ENCODE results near the gene PSMA7.
A peak's percentile ranks its signal among the peaks of the same experiment; 100 is the strongest.

PSMA7 gene

GRCh38 chr20:62143081-62143956 is at the start of gene PSMA7, which contains the start of gene SS18L1:
Gene PSMA7 (minus strand): TSS chr20:62143394. CDS start chr20:62143303, 91 bp downstream.
Gene SS18L1 (plus strand): TSS chr20:62143769. CDS start chr20:62143821, 52 bp downstream.
- no peak for DNase-seq (ENCODE audit: low read depth)

DNA sequence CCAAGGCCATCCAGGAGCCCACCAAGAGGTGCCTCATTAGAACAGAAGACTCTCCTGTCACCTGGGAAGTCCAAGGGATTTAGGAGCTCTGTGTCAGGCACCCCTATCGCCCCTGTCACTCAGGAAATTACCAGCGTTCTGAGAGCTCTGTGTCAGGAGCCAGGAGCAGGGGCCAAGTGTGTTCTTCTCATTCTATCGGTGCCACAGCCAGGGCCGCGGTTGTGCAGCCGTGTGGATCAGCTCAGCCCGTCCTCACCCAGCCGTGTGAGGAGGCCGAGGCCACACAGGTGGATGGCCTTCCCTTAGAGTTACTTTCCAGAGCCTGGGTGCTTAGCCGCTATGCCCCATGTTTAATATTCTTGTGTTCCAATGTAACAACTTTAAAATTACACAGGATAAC is 49.4 kb upstream of the PSMA7 start:
- DNase-seq (ENCODE audit: low read depth): no peak

DNA sequence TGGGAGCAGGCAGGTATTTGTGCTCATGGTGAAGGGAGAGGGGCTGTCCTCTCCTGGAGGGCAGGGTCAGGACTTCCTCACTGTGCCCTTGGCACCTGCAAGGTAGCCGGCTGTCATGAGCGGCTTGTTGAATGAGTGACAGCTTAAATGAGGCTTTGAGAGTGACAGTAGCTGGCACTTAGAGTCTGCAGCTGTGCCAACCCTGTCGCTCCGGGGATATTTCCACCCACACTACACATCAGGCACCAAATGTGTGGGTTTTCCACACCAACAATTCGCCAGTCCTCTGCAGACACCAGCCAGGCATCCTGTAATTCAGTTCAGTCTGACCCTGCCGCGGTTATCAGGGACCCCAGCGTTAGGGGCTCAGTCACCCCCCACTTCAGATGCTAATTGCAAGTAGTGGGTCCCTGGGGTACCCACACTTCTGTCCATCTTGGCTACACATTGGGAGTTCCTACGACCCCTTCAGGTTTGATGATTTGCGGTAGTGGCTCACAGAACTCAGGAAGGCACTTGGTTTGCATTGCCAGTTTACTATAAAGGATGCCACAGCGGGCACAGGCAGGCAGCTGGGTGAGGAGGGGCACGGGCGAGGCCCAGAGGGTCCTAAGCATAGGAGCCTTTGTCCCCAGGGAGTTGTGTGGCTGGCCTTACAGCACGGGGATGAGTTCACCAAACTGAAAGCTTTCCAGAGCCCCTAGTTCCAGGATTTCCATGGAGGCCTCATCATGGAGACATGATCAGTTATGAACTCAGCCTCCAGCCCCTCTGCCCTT is 48.8 kb upstream of the PSMA7 start:
- no peak for DNase-seq (ENCODE audit: low read depth)

GRCh38 chr20:62190639-62191411 is 47.6 kb upstream of the PSMA7 start:
- no peak for DNase-seq (ENCODE audit: low read depth)

DNA sequence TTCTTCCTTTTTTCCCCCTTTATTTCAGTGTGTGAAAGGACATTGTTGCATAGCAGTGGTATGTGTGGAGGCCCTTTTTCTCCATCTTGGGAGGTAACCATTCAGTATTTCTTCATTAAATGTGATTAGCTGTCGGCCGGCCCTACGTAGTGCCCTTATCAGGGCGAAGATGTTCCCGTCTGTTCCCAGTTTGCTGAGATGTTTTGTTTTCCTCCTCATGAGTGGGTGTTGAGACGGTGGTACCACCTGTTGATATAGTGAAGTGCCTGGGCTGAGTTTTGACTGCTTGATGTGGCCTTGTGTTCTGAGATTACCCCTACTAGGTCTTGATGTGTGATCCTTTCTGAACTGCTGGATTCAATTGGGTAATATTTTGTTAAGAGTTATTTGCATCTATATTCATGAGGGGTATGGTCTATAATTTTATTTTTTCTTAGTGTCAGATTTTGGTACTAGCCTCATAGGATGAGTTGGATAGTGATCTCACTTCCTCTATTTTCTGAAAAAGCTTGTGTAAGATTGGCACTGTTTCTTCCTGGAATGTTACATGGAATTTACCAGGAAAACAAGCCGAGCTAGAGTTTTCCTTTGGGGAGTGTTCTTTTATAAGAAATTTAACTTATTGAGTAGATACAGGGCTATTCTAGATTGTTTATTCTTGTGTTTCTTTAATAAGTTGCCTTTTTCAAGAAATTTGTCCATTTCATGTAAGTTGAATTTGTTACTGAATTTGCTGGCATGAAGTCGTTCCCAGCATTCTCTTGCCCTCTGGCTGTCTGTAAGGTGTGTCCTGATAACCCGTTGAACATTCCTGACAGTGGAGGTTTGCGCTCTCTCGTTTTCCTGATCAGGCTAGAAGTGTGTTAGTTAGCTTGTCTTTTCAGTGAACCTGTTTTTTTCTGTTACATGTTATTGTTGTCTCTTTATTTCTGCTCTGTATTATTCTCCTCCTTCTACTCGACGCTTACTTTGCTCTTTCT is 44.0 kb upstream of the PSMA7 start:
- peak; percentile 16 for DNase-seq (ENCODE audit: low read depth)

GRCh38 chr20:62186096-62186426 is 42.9 kb upstream of the PSMA7 start:
- DNase-seq (ENCODE audit: low read depth): no peak

GRCh38 chr20:62183426-62184142 is 40.4 kb upstream of the PSMA7 start:
- DNase-seq (ENCODE audit: low read depth): no peak

DNA sequence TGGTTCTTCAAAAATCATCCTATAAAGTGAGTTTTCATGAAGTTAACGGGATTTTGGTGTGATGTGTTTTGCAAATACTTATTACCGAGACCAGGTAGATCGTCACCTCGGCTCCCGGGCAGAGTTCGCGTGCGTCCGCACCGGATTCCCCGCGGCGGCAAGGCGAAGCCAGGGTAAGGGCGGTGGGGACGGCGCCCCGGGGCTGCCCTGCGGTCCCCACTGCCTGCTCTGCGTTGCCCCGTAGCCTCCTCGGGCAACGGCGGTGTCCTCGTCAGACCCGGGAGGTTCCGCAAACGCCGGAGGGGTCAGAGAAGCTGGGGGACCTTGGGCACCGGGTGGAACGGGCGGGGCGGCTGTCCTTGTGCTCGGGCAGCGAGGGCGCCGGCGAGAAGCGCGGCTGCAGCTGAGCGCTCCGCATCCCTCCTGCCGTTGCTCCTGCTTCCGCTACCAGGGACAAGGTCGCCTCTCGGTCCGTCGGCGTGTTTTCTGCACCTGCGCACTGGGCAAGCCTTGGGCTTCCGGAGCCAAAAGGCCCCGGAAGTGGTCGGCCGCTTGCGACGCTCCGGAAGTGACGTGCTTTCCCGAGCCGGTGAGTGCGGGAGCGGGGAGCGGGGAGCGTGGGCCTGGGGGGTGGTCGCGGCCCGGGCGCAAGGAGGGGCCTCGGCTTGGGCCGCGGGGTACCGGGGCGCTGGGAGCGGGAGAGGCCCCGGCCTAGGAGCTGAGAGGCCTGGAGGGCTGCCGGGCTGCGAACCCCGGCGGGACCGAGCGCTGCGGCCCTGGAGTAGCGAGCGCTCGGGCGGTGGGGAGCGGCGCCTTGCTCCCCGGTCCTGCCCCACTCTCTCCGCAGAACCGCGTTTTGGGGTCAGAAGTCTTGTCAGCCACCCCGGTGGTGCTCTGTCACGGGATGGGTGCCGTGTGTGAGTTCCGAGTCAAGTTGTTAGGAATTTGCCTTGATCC is 39.6 kb upstream of the PSMA7 start, which contains the start of gene MTG2:
TSS of gene MTG2 (plus strand) at position 560 of the 957 bp plus-strand sequence. CDS start 10,393 bp downstream, outside the sequence.
- DNase-seq (ENCODE audit: low read depth): peak; percentile 67

- no peak for DNase-seq (ENCODE audit: low read depth)
These were observed 38.6 kb upstream of the PSMA7 start for GRCh38 chr20:62181808-62182207.

GRCh38 chr20:62179162-62179504 is 35.9 kb upstream of the PSMA7 start:
- DNase-seq (ENCODE audit: low read depth): no peak

GRCh38 chr20:62178316-62179161 is 35.3 kb upstream of the PSMA7 start:
- DNase-seq (ENCODE audit: low read depth): no peak

GRCh38 chr20:62177307-62177706 is 34.1 kb upstream of the PSMA7 start:
- DNase-seq (ENCODE audit: low read depth): no peak

DNA sequence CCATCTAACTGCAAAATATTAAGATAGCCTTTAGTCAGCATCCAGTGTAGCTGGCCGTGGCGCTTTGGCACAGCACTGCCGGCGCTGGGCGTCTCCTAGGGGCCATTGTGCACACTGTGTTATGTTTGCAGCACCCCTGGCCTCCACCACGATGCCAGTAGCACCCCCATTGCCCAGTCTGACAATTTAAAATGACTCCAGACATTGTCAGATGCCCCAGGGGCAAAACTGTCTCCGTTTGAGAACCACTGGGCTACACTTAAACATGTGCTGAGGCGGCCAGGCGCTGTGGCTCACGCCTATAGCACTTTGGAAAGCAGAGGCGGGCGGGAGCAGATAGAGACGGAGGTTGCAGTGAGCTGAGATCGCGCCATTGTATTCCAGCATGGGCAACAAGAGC is 33.7 kb upstream of the PSMA7 start:
- no peak for DNase-seq (ENCODE audit: low read depth)

DNA sequence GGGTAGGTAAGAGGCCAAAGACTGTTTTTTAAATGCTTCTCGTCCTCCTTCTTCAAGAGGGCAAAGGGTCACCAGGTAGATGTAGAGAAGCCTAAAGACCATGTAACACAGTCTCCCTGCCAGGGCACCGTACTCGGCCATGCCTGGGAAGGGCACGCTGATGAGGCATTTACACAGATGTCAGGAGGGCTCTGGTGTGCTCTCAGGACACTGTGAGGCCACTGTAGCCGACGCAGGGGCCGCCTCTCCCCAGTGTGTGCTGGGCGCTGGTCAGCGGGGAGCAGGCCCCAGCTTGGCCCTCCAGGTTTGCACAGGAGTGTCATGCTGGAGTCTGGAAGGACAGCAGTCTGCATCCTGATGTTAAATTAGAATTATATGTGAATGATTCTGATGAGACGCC is 32.5 kb upstream of the PSMA7 start:
- no peak for DNase-seq (ENCODE audit: low read depth)

- DNase-seq (ENCODE audit: low read depth): no peak
These were observed 31.9 kb upstream of the PSMA7 start for GRCh38 chr20:62174870-62175624.

- no peak for DNase-seq (ENCODE audit: low read depth)
These were observed 31.0 kb upstream of the PSMA7 start for GRCh38 chr20:62174021-62174804.

- no peak for DNase-seq (ENCODE audit: low read depth)
These were observed 29.5 kb upstream of the PSMA7 start for GRCh38 chr20:62172666-62173065.
